RWPE1 (cell line): ENCODE measurements around the gene TTBK2.

Source experiments
- CTCF ChIA-PET: fragments of 350-600 bp; sonication (Branson Sonifier 250); formaldehyde crosslinking; extraction: SDS; loops from one replicate; lab custom pipeline; 2021; lab: Yijun Ruan, JAX
- POLR2A ChIA-PET: fragments of 400-600 bp; formaldehyde crosslinking; extraction: SDS; loops from one replicate; lab custom pipeline; 2020; ENCODE audit warnings: antibody characterized with exemption; ENCODE audit not compliant: low non-redundant PET; lab: Yijun Ruan, JAX
- DNase-seq: peaks from one replicate; pipeline ENCODE4 v3.0.0; 2012; ENCODE audit warnings: low spot score
- H3K27ac ChIP-seq: fragments of 450-650 bp; 2 replicates; pipeline ENCODE4 v1.5.1; 2017
- CTCF ChIP-seq: fragments of 450-650 bp; conservative IDR thresholded peaks from 2 replicates; pipeline ENCODE4 v1.5.1; 2017; ENCODE audit warnings: low read depth, mild to moderate bottlenecking

TTBK2 gene

GRCh38 chr15:42694398-42694797 is 226.2 kb downstream of the TTBK2 start:
- POLR2A ChIA-PET = no interaction called here
- CTCF ChIA-PET = interaction anchor here (0.6 to 1.3 kb wide), 3 partner anchors 10 to 1732 kb away, joined by 3 to 4 read pairs (median 4); no protein-coding TSS in a partner anchor
- TF ChIP-seq CTCF = no peak
- no peak for DNase-seq
- H3K27ac ChIP-seq = no peak overlapping the region

GRCh38 chr15:42693942-42694341 is 226.6 kb downstream of the TTBK2 start:
- no peak for TF ChIP-seq CTCF
- H3K27ac ChIP-seq = no peak overlapping the region
- DNase-seq = no peak
- CTCF ChIA-PET = interaction anchor here (0.6 to 1.3 kb wide), 3 partner anchors 10 to 1732 kb away, joined by 3 to 4 read pairs (median 4); no protein-coding TSS in a partner anchor
- POLR2A ChIA-PET = no interaction called here

GRCh38 chr15:42693496-42693895 is 227.1 kb downstream of the TTBK2 start:
- DNase-seq = no peak
- POLR2A ChIA-PET = no interaction called here
- TF ChIP-seq CTCF = no peak
- H3K27ac ChIP-seq = no peak overlapping the region
- CTCF ChIA-PET = no interaction called here

- DNase-seq = no peak
- POLR2A ChIA-PET = no interaction called here
- TF ChIP-seq CTCF = no peak
- CTCF ChIA-PET = no interaction called here
- H3K27ac ChIP-seq = no peak overlapping the region
Measured at GRCh38 chr15:42692997-42693396, 227.6 kb downstream of the TTBK2 start.

- TF ChIP-seq CTCF = no peak
- no peak overlapping the region for H3K27ac ChIP-seq
- CTCF ChIA-PET = no interaction called here
- no peak for DNase-seq
- POLR2A ChIA-PET = no interaction called here
Measured at GRCh38 chr15:42692536-42692935, 228.0 kb downstream of the TTBK2 start.

GRCh38 chr15:42691770-42692169 is 228.8 kb downstream of the TTBK2 start:
- ChIA-PET POLR2A (no interaction called here), CTCF (interaction anchor here (0.8 kb wide), 1 partner anchor 12 kb away, joined by 4 read pairs; no protein-coding TSS in a partner anchor)
- no peak overlapping the region for H3K27ac ChIP-seq
- no peak for TF ChIP-seq CTCF
- no peak for DNase-seq
